ELF-1 (cell line): Measurements from ENCODE around the gene KLRC1.
A peak's percentile ranks its signal among the peaks of the same experiment; 100 is the strongest.
"Not testable (repeated sequence)": the region's sequence is repeated elsewhere in the genome, so short reads cannot be mapped to it uniquely, and the experiment has no call there.

ENCODE experiments used
- DNase-seq: peaks from one replicate; pipeline ENCODE4 v3.0.0-alpha.2; 2016; ENCODE audit warnings: low read depth, low spot score

KLRC1 gene

GRCh38 chr12:10453156-10453555 is at the start of gene KLRC1:
Gene KLRC1 (minus strand): TSS chr12:10453377. CDS start chr12:10451156, 2,221 bp downstream.
- no peak for DNase-seq

- no peak for DNase-seq
These were observed 47.9 kb upstream of the KLRC1 start for GRCh38 chr12:10501030-10501429.

- no peak for DNase-seq
These were observed 44.9 kb upstream of the KLRC1 start for GRCh38 chr12:10498042-10498441.

- DNase-seq, result no peak
These were observed 44.4 kb upstream of the KLRC1 start for GRCh38 chr12:10497602-10498001.

- no peak for DNase-seq
These were observed 38.6 kb upstream of the KLRC1 start for GRCh38 chr12:10491766-10492165.

GRCh38 chr12:10487328-10487727 is 34.2 kb upstream of the KLRC1 start:
- not testable (repeated sequence) for DNase-seq

- peak; percentile 5 for DNase-seq
These were observed 28.7 kb upstream of the KLRC1 start for GRCh38 chr12:10481901-10482300.

- not testable (repeated sequence) for DNase-seq
These were observed 19.6 kb upstream of the KLRC1 start for GRCh38 chr12:10472808-10473207.

GRCh38 chr12:10469701-10470100 is 16.5 kb upstream of the KLRC1 start:
- no peak for DNase-seq

GRCh38 chr12:10466311-10466710 is 13.1 kb upstream of the KLRC1 start:
- DNase-seq, result no peak

- DNase-seq, result peak; percentile 47
These were observed 4.6 kb upstream of the KLRC1 start for GRCh38 chr12:10457760-10458159.

- DNase-seq, result no peak
These were observed 3.7 kb upstream of the KLRC1 start for GRCh38 chr12:10456856-10457255.

GRCh38 chr12:10455766-10456165 is 2.6 kb upstream of the KLRC1 start:
- no peak for DNase-seq

GRCh38 chr12:10454531-10454930 is 1.4 kb upstream of the KLRC1 start:
- DNase-seq, result no peak

GRCh38 chr12:10448236-10448635 is 4.9 kb downstream of the KLRC1 start:
- DNase-seq, result no peak

- not testable (repeated sequence) for DNase-seq
These were observed 7.1 kb downstream of the KLRC1 start for GRCh38 chr12:10446052-10446451.

GRCh38 chr12:10441144-10441543 is 12.0 kb downstream of the KLRC1 start:
- DNase-seq, result not testable (repeated sequence)

GRCh38 chr12:10439608-10440274 is 13.4 kb downstream of the KLRC1 start:
- not testable (repeated sequence) for DNase-seq

GRCh38 chr12:10437601-10438000 is 15.6 kb downstream of the KLRC1 start:
- not testable (repeated sequence) for DNase-seq

- DNase-seq, result not testable (repeated sequence)
These were observed 17.4 kb downstream of the KLRC1 start, which contains the start of gene KLRC2 for GRCh38 chr12:10435816-10436215. Gene KLRC2 (minus strand): TSS chr12:10436010. CDS start chr12:10435986, 24 bp downstream.

- not testable (repeated sequence) for DNase-seq
These were observed 22.6 kb downstream of the KLRC1 start for GRCh38 chr12:10430623-10431022.

GRCh38 chr12:10425938-10426337 is 27.2 kb downstream of the KLRC1 start:
- DNase-seq, result not testable (repeated sequence)

GRCh38 chr12:10424260-10424899 is 28.8 kb downstream of the KLRC1 start:
- not testable (repeated sequence) for DNase-seq
